GM12865 (cell line): ENCODE results near the gene SLC34A1.

Experiments used
- DNase-seq: peaks from one replicate; pipeline ENCODE4 v3.0.0; 2010; ENCODE audit warnings: low read depth
- H3K4me3 ChIP-seq: 2 replicates; pipeline ENCODE4 v1.5.1; 2011; ENCODE audit warnings: mild to moderate bottlenecking, low read depth, low read length, control low read depth
- CTCF ChIP-seq: IDR thresholded peaks from 2 replicates; pipeline ENCODE4 v1.5.1; 2011; ENCODE audit warnings: low read length, control low read depth, low read depth, inconsistent platforms; ENCODE audit not compliant: insufficient read depth; ENCODE audit errors: missing control alignments

Gene SLC34A1

GRCh38 chr5:177376107-177376506 is 8.1 kb upstream of the SLC34A1 start:
- no peak for TF ChIP-seq CTCF
- no peak for DNase-seq
- H3K4me3 ChIP-seq = no peak overlapping the region

GRCh38 chr5:177377851-177378776 is 6.1 kb upstream of the SLC34A1 start:
- no peak overlapping the region for H3K4me3 ChIP-seq
- TF ChIP-seq CTCF = no peak
- no peak for DNase-seq

- no peak for TF ChIP-seq CTCF
- DNase-seq = peak; percentile 76
- H3K4me3 ChIP-seq = no peak overlapping the region
Observed at GRCh38 chr5:177378884-177379883, 5.0 kb upstream of the SLC34A1 start.

GRCh38 chr5:177380805-177381126 is 3.5 kb upstream of the SLC34A1 start:
- no peak for DNase-seq
- TF ChIP-seq CTCF = no peak
- H3K4me3 ChIP-seq = no peak overlapping the region

- peak; percentile 17 for TF ChIP-seq CTCF
- peak; percentile 41 for DNase-seq
- H3K4me3 ChIP-seq = no peak overlapping the region
Observed at GRCh38 chr5:177382423-177383029, 1.7 kb upstream of the SLC34A1 start.

GRCh38 chr5:177383181-177383580 is 1.1 kb upstream of the SLC34A1 start:
- DNase-seq = no peak
- H3K4me3 ChIP-seq = no peak overlapping the region
- TF ChIP-seq CTCF = no peak
